SK-N-SH treated with all-trans-retinoic acid at 6 μM for 48 hours (cell line): ENCODE results near the gene ARHGEF11.

Experiments
- ATAC-seq: fragments of 200-7000 bp; cut with Tn5 transposase; 3 replicates; pipeline ENCODE4 v1.9.1; 2020; ENCODE audit warnings: mild to moderate bottlenecking, moderate library complexity
- ARNTL ChIP-seq: fragments of 450-650 bp; formaldehyde crosslinking; IDR thresholded peaks from 2 replicates; pipeline ENCODE4 v1.5.0; 2020; ENCODE audit warnings: low read depth, mild to moderate bottlenecking, moderate library complexity, borderline replicate concordance
- BACH2 ChIP-seq: fragments of 250-450 bp; sonication (Bioruptor Pico); IDR thresholded peaks from 2 replicates; pipeline ENCODE4 v1.9.0; 2021; ENCODE audit warnings: mild to moderate bottlenecking, borderline replicate concordance
- CREB5 ChIP-seq: fragments of 250-450 bp; sonication (Bioruptor Pico); IDR thresholded peaks from 2 replicates; pipeline ENCODE4 v1.5.1; 2020; ENCODE audit warnings: low read depth, mild to moderate bottlenecking, moderate library complexity
- CSDC2 ChIP-seq: fragments of 250-450 bp; sonication (Bioruptor Pico); IDR thresholded peaks from 2 replicates; pipeline ENCODE4 v1.5.0; 2020; ENCODE audit warnings: mild to moderate bottlenecking, moderate library complexity
- ESRRG ChIP-seq: fragments of 250-450 bp; sonication (Bioruptor Pico); IDR thresholded peaks from 2 replicates; pipeline ENCODE4 v1.6.1; 2021; ENCODE audit warnings: mild to moderate bottlenecking
- GLIS3 ChIP-seq: fragments of 250-450 bp; sonication (Bioruptor Pico); IDR thresholded peaks from 2 replicates; pipeline ENCODE4 v1.5.0; 2020; ENCODE audit warnings: mild to moderate bottlenecking, moderate library complexity
- ISL1 ChIP-seq: fragments of 250-450 bp; sonication (Bioruptor Pico); IDR thresholded peaks from 2 replicates; pipeline ENCODE4 v2.1.2; 2022; ENCODE audit warnings: mild to moderate bottlenecking, moderate library complexity
- OSR1 ChIP-seq: fragments of 250-450 bp; sonication (Bioruptor Pico); IDR thresholded peaks from 2 replicates; pipeline ENCODE4 v1.8.0; 2022; ENCODE audit warnings: moderate library complexity, mild to moderate bottlenecking, inconsistent platforms
- PPARA ChIP-seq: fragments of 250-450 bp; sonication (Bioruptor Pico); IDR thresholded peaks from 2 replicates; pipeline ENCODE4 v1.5.0; 2020; ENCODE audit warnings: mild to moderate bottlenecking, borderline replicate concordance
- RARB ChIP-seq: fragments of 250-450 bp; sonication (Bioruptor Pico); IDR thresholded peaks from 2 replicates; pipeline ENCODE4 v1.8.0; 2021; ENCODE audit warnings: mild to moderate bottlenecking, moderate library complexity
- SNAI2 ChIP-seq: fragments of 250-450 bp; sonication (Bioruptor Pico); IDR thresholded peaks from 2 replicates; pipeline ENCODE4 v1.5.0; 2020; ENCODE audit warnings: mild to moderate bottlenecking, moderate library complexity
- TCF4 ChIP-seq: fragments of 250-450 bp; sonication (Bioruptor Pico); IDR thresholded peaks from 2 replicates; pipeline ENCODE4 v1.8.0; 2021; ENCODE audit warnings: mild to moderate bottlenecking, moderate library complexity, borderline replicate concordance
- TOX ChIP-seq: fragments of 250-450 bp; sonication (Bioruptor Pico); IDR thresholded peaks from 2 replicates; pipeline ENCODE4 v1.8.0; 2021; ENCODE audit warnings: mild to moderate bottlenecking, moderate library complexity, borderline replicate concordance
- ZC3H10 ChIP-seq: fragments of 250-450 bp; sonication (Bioruptor Pico); IDR thresholded peaks from 2 replicates; pipeline ENCODE4 v1.5.1; 2021; ENCODE audit warnings: mild to moderate bottlenecking, moderate library complexity
- ZFP3 ChIP-seq: fragments of 250-450 bp; sonication (Bioruptor Pico); IDR thresholded peaks from 2 replicates; pipeline ENCODE4 v1.5.0; 2020; ENCODE audit warnings: mild to moderate bottlenecking, moderate library complexity
- ZFP30 ChIP-seq: fragments of 450-650 bp; formaldehyde crosslinking; IDR thresholded peaks from 2 replicates; pipeline ENCODE4 v1.5.0; 2022; ENCODE audit warnings: mild to moderate bottlenecking, moderate library complexity
- ZNF565 ChIP-seq: fragments of 450-650 bp; formaldehyde crosslinking; conservative IDR thresholded peaks from 2 replicates; pipeline ENCODE4 v1.5.0; 2020; ENCODE audit warnings: low read depth, mild to moderate bottlenecking, moderate library complexity
- ZNF70 ChIP-seq: fragments of 450-650 bp; formaldehyde crosslinking; IDR thresholded peaks from 2 replicates; pipeline ENCODE4 v1.5.0; 2020; ENCODE audit warnings: mild to moderate bottlenecking, moderate library complexity
- ZNF8 ChIP-seq: fragments of 450-650 bp; formaldehyde crosslinking; IDR thresholded peaks from 2 replicates; pipeline ENCODE4 v1.5.0; 2020; ENCODE audit warnings: mild to moderate bottlenecking, moderate library complexity
- TF ChIP-seq, protein P1 (sequence below): fragments of 250-450 bp; sonication (Bioruptor Pico); IDR thresholded peaks from 2 replicates; pipeline ENCODE4 v1.8.0; 2020; ENCODE audit warnings: mild to moderate bottlenecking, moderate library complexity, borderline replicate concordance
- TF ChIP-seq, protein P2 (sequence below): fragments of 250-450 bp; sonication (Bioruptor Pico); IDR thresholded peaks from 2 replicates; pipeline ENCODE4 v1.8.0; 2021; ENCODE audit warnings: low read depth, mild to moderate bottlenecking, moderate library complexity, borderline replicate concordance
- TF ChIP-seq, protein P3 (sequence below): fragments of 250-450 bp; sonication (Bioruptor Pico); IDR thresholded peaks from 2 replicates; pipeline ENCODE4 v1.5.0; 2020; ENCODE audit warnings: mild to moderate bottlenecking, moderate library complexity

The ARHGEF11 gene

DNA sequence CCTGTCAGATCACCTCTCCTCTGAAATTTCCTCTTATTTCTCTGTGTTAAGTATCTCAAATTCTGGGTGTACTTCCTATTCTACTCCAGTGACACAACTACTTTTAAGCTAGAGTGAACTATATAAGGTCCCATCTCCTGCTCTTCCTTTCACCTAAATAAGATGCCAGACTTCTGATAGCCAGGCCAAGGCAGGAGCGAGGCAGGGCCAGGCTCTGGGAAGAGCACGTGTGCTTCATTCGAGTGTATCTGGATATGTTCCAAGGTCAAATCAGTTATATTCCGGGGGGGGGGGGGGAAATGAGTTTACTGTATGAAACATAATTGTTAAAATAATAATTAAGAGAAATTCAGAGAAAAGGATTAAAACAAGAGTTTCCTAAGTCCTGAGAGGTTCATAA is 65.0 kb downstream of the ARHGEF11 start:
- no peak for ATAC-seq
- TF ChIP-seq ISL1 = no peak
- TF ChIP-seq SNAI2 (CRISPR knock-in tag) = no peak
- no peak for TF ChIP-seq RARB (CRISPR knock-in tag)
- TF ChIP-seq, protein P1, sequence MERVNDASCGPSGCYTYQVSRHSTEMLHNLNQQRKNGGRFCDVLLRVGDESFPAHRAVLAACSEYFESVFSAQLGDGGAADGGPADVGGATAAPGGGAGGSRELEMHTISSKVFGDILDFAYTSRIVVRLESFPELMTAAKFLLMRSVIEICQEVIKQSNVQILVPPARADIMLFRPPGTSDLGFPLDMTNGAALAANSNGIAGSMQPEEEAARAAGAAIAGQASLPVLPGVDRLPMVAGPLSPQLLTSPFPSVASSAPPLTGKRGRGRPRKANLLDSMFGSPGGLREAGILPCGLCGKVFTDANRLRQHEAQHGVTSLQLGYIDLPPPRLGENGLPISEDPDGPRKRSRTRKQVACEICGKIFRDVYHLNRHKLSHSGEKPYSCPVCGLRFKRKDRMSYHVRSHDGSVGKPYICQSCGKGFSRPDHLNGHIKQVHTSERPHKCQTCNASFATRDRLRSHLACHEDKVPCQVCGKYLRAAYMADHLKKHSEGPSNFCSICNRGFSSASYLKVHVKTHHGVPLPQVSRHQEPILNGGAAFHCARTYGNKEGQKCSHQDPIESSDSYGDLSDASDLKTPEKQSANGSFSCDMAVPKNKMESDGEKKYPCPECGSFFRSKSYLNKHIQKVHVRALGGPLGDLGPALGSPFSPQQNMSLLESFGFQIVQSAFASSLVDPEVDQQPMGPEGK = no peak
- TF ChIP-seq ZNF8 (CRISPR knock-in tag) = no peak
- TF ChIP-seq GLIS3 = no peak
- TF ChIP-seq, protein P2, sequence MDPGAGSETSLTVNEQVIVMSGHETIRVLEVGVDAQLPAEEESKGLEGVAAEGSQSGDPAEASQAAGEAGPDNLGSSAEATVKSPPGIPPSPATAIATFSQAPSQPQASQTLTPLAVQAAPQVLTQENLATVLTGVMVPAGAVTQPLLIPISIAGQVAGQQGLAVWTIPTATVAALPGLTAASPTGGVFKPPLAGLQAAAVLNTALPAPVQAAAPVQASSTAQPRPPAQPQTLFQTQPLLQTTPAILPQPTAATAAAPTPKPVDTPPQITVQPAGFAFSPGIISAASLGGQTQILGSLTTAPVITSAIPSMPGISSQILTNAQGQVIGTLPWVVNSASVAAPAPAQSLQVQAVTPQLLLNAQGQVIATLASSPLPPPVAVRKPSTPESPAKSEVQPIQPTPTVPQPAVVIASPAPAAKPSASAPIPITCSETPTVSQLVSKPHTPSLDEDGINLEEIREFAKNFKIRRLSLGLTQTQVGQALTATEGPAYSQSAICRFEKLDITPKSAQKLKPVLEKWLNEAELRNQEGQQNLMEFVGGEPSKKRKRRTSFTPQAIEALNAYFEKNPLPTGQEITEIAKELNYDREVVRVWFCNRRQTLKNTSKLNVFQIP = no peak
- TF ChIP-seq ZFP30 (CRISPR knock-in tag) = no peak
- TF ChIP-seq ZFP3 = no peak
- TF ChIP-seq PPARA (CRISPR knock-in tag) = no peak
- no peak for TF ChIP-seq ESRRG (CRISPR knock-in tag)
- TF ChIP-seq TCF4 = no peak
- no peak for TF ChIP-seq ZNF70 (CRISPR knock-in tag)
- no peak for TF ChIP-seq BACH2 (CRISPR knock-in tag)
- no peak for TF ChIP-seq OSR1 (CRISPR knock-in tag)
- TF ChIP-seq, protein P3, sequence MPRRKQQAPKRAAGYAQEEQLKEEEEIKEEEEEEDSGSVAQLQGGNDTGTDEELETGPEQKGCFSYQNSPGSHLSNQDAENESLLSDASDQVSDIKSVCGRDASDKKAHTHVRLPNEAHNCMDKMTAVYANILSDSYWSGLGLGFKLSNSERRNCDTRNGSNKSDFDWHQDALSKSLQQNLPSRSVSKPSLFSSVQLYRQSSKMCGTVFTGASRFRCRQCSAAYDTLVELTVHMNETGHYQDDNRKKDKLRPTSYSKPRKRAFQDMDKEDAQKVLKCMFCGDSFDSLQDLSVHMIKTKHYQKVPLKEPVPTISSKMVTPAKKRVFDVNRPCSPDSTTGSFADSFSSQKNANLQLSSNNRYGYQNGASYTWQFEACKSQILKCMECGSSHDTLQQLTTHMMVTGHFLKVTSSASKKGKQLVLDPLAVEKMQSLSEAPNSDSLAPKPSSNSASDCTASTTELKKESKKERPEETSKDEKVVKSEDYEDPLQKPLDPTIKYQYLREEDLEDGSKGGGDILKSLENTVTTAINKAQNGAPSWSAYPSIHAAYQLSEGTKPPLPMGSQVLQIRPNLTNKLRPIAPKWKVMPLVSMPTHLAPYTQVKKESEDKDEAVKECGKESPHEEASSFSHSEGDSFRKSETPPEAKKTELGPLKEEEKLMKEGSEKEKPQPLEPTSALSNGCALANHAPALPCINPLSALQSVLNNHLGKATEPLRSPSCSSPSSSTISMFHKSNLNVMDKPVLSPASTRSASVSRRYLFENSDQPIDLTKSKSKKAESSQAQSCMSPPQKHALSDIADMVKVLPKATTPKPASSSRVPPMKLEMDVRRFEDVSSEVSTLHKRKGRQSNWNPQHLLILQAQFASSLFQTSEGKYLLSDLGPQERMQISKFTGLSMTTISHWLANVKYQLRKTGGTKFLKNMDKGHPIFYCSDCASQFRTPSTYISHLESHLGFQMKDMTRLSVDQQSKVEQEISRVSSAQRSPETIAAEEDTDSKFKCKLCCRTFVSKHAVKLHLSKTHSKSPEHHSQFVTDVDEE (CRISPR knock-in tag) = no peak
- TF ChIP-seq CSDC2 (CRISPR knock-in tag) = no peak
- no peak for TF ChIP-seq ZNF565
- TF ChIP-seq, all 23 proteins: peak for 0

GRCh38 chr1:156975084-156975483 is 70.5 kb downstream of the ARHGEF11 start:
- TF ChIP-seq ZC3H10 (CRISPR knock-in tag) = no peak
- TF ChIP-seq CSDC2 (CRISPR knock-in tag) = no peak
- TF ChIP-seq TCF4 = no peak
- no peak for TF ChIP-seq SNAI2 (CRISPR knock-in tag)
- no peak for TF ChIP-seq OSR1 (CRISPR knock-in tag)
- no peak for TF ChIP-seq RARB (CRISPR knock-in tag)
- TF ChIP-seq, protein P2 = no peak
- TF ChIP-seq TOX (CRISPR knock-in tag) = no peak
- no peak for TF ChIP-seq ESRRG (CRISPR knock-in tag)
- no peak for TF ChIP-seq BACH2 (CRISPR knock-in tag)
- no peak for TF ChIP-seq ZNF70 (CRISPR knock-in tag)
- TF ChIP-seq ZNF565 = no peak
- TF ChIP-seq CREB5 (CRISPR knock-in tag) = no peak
- TF ChIP-seq ARNTL (CRISPR knock-in tag) = no peak
- ATAC-seq = no peak

- no peak for ATAC-seq
- TF ChIP-seq, protein P3 (CRISPR knock-in tag) = no peak
- no peak for TF ChIP-seq CSDC2 (CRISPR knock-in tag)
- no peak for TF ChIP-seq ISL1
- TF ChIP-seq ESRRG (CRISPR knock-in tag) = no peak
- TF ChIP-seq, protein P2 = no peak
- TF ChIP-seq ZNF565 = no peak
- no peak for TF ChIP-seq BACH2 (CRISPR knock-in tag)
- no peak for TF ChIP-seq ZNF70 (CRISPR knock-in tag)
- TF ChIP-seq SNAI2 (CRISPR knock-in tag) = no peak
- TF ChIP-seq GLIS3 = no peak
- TF ChIP-seq PPARA (CRISPR knock-in tag) = no peak
- TF ChIP-seq RARB (CRISPR knock-in tag) = no peak
Observed at GRCh38 chr1:156973417-156973816, 72.1 kb downstream of the ARHGEF11 start.
